Myocyte (in vitro differentiated cells): ENCODE results near the gene ZNF365. TPM values are rescaled to one million over a fixed set of nuclear protein-coding genes. Genes with fewer than 3 reads are reported as not detected.
A peak's percentile ranks its signal among the peaks of the same experiment; 100 is the strongest.
"Not testable (repeated sequence)": the region's sequence is repeated elsewhere in the genome, so short reads cannot be mapped to it uniquely, and the experiment has no call there.

Source experiments
- DNase-seq: peaks from one replicate; pipeline ENCODE4 v3.0.0-alpha.2; 2012; ENCODE audit warnings: low read depth
- total RNA-seq: library from RNA; depleted of rRNA; stranded (reverse); fragments of >200 nt; gene quantifications from 2 replicates; pipeline ENCODE4 v1.2.3, GENCODE V29; 2014

The ZNF365 gene
- total RNA-seq, 1 donor from 2014 or later = 1.4 TPM

DNA sequence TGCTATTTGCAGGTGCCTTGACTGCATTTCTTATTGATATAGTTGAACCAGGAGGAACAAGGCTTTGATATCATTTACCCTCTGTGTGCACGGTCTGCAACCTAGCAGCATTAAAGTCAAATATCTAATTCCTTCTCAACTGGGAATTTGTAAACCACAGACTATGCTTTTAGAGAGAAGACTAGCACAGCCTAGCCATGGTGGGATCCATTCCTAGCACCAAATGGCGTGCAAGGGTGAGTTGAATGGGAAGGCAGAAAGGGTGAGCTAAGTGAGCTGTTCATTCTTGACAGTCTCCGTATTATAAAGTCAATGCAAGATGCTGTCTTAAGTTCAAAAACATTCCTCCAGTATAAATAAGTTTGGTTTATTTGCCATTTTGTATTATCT, 2.9 kb downstream of the ZNF365 start:
- DNase-seq = no peak

DNA sequence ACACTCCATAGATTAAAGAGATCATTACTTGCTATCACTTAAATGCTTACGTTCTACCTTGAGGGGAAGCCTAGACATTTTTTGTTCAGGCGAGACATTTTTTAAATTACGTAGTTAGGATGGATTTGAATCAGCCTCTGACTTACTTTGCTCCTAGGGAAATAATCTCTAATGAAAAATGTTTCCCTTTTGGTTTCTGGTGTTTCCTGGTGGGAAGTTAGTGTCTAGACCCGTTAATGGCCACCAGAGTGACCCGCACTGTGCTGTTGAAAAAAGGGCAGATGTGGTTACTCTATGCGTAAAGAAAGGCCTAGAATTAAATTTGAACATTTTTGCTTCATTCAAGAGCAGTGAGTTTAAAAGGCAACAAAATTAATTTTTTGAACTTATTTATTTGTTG, 3.8 kb downstream of the ZNF365 start:
- DNase-seq = no peak

DNA sequence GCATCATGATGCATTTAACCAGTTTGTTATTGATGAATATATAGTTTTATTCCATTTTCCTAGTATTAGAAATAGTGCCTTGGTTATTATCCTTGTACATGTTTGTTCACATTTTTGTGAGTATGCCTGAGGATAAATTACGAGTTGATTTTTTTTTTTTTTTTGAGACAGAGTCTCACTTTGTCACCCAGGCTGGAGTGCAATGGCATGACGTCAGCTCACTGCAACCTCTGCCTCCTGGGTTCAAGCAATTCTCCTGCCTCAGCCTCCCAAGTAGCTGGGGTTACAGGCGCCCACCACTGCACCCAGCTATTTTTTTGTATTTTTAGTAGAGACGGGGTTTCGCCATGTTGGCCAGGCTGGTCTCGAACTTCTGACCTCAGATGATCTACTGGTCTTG, 4.7 kb downstream of the ZNF365 start:
- not testable (repeated sequence) for DNase-seq

DNA sequence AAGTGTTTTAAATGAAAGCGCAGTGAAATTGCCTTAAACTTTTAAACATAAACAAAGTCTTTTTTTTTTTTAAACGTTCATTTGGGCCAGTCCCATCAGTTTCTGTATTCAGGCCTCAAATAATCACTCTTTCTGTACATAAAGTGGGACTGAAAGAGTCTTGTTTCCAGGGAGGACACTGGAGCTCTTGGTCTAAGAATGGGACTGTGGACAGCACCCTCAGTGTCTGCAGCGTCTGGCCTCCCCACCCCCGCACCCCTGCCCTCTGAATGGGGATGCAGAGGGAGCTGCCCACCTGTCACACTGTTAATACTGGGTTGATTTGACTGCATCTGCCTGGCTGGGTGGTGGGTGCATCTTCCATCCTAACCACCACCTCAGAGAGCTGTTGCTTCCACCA, 5.2 kb downstream of the ZNF365 start:
- no peak for DNase-seq

DNA sequence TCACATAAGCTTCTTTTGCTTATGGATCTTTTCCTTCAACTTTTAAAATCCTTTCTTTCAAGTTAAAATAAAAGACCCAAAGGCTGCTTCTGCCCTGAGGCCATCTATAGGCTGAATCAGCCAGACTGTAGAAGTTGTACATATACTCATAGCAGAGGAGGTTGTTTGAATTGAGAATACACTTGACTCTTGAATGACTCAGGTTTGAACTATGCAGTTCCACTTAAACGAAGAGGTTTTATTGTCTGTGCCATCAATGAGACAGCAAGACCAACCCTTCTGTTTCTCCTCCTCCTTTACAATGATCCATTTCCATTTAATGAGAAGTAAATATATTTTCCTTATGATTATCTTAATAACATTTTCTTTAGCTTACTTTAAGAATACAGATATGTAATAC, 5.8 kb downstream of the ZNF365 start:
- DNase-seq = no peak

DNA sequence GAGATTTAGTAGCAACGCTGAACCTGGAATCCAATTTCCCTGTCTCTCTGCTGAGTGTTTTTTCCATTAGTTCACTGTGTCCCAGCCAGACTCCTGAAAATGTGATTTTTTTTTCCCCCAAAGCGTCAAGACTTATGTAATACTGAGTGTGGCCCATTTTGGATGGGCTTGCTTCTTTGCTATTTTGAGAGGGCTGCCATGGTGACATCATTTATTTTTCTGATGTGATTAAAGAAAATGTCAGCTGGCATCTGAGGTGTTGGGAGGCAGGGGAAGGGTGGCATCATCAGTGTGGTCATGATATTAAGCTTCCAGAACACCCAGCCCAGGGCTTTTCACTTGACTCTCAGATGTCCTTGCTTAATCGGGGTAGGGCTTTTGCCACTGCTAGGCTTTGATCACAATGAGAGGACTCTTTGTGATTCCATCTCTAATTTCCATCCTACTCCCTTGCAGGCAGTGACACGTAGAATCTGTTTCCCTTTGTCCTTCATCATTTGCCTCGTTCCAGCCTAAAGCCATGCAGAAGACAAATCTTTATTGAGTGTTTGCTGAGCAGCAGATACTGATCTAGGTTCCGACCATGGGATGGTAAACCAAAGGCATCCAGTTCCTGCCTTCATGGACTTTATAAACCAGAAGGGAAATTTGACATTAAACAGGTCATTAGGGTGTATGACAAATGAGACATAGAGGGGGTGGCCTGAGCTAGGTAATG, 7.4 kb downstream of the ZNF365 start:
- peak; percentile 38 for DNase-seq

DNA sequence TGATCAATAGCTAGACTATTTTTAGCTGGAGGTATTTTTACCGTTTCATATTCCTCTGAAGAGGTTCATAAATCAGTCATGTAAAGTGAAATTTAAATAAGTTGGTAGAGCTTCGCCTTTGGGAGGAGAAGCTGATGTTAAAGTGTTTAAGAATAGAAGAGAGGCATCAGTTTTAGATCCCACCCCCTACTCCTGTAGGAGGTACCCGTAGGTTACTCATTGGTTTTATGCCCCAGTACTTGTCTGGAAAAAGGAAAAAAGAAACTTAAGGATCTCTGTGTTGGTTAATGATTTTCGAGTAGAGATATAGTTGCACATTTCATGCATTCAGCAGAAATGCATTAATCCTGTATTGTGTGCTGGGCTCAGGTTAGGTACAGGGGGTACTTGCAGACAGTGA, 8.7 kb downstream of the ZNF365 start:
- DNase-seq = no peak

DNA sequence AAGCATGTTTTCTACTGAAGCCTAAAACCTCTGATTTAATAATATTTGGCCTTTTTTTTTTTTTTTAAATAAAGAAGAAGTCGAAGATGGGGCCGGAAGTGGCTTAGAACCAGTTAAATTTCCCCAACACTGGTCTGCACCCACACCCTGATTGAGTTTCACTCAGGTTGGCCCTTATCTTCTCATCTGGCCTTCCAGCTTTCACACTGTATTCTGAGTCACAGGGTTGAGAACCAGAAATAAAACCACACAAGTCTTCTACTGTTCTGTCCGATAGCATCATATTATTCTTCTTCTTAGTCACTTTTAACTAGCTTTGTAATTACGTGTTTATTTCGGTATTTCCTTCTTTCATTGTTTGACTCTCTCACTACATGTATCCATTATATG, 9.9 kb downstream of the ZNF365 start:
- DNase-seq = peak; percentile 76

DNA sequence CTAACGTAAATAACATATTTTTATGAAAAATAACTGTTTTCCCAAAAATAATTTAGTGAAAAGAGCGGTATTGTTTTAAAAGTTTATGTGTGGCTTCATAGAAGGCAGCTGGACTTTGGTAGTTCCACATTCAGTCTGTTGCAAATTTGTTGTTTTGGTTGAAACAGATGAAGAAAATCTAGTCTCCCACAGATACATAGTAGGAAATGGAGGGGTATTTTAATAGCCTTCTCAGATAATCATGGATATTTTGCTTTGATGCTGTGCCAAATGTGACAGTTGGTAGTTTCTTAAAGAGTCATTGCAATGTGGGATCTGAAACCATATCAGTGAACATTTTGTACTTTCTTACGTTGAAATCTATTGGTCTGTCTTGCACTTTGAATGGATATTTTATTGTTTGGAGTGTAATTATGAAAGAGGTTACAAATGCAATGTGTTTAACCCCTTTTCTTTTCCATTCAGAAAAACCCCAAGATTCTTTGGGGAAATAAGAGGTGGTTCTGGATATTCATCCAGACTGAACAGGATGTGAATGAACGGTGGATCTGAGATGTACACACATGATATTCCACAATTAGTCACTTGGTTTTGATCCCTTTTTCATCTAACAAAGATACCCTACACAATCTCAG, 10.4 kb downstream of the ZNF365 start:
- peak; percentile 48 for DNase-seq

DNA sequence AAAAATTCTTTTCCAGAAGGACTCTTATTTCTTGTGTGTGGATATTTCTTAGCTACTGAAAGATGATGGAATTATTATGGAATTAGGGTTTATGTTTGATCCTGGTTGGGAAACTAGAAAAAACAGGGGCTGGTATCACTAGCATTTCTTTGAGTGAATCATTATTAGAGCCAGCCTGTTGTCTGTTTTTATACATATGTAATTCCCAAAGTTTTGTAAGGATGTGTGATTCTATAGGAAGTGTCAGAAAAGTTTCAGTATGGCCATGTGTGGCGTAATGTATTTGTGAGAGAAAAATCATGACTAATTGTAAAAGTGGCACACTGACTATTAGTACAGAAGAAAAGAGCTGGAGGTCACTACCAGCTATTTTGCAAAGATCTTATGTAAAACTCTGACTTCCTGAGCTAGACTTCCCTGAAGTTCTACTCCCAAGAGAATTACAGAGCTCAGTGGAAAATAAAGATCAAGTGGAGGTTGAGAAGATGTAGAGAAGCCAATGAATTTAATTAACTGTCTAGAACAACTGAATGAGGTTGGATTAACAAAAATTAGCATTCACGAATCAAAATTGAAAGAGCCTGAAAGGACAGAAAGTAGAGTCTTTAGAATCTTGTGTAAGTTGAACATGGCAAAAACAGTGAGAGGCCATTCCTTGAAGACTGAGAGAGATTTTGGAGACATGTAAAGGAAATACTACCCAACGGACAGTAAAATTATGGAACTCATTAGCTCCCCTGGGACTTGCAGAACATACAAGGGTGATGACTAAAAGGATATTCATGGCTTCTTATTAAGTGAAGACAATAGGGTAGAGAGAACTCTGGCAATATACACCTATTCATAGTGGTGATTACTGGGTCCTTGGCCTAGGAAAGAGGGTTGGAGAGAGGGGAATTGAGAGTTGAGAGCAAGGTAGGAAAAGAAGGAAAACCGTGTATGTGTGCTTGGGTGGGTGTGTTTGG, 12.5 kb downstream of the ZNF365 start:
- DNase-seq = no peak

DNA sequence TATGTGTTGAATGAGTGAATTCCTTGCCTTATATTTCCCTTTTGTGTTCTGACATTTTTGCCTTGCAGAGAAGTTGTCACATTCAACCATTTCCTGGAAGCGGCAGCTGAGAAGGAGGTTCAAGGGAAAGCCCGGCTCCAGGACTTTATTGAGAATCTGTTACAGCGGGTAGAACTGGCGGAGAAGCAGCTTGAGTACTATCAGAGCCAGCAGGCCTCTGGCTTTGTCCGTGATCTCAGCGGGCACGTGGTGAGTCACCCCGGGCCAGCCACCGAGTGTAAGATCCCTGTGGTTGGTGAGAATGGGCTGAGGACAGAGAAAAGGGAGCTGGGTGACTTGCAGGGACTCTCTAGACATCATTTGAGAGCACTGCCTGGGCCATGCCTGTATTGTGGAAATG, 14.2 kb downstream of the ZNF365 start:
- no peak for DNase-seq

DNA sequence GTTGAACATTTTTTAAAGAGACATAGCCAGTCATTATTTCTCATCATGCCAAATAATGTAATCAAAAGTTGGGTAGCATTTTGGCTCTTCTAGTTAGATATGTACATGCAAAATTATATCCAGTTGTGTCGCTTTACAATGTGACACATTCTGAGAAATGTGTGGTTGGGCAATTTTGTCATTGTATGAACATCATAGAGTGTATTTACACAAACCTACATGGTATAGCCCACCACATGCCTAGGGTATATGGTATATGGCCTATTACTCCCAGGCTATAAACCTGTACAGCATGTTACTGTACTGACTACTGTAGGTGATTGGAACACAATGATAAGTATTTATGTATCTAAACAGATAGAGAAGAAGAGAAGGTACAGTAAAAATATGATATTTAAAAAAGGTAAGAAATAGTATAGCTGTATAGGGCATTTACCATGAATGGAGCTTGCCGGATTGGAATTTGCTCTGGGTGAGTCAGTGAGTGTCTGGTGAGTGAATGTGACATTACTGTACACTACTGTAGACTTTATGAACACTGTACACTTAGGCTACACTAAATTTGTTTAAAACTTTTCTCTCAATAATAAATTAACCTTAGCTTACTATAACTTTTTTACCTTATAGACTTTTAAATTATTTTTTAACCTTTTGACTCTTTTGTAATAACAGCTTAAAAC, 16.5 kb downstream of the ZNF365 start:
- DNase-seq = no peak

DNA sequence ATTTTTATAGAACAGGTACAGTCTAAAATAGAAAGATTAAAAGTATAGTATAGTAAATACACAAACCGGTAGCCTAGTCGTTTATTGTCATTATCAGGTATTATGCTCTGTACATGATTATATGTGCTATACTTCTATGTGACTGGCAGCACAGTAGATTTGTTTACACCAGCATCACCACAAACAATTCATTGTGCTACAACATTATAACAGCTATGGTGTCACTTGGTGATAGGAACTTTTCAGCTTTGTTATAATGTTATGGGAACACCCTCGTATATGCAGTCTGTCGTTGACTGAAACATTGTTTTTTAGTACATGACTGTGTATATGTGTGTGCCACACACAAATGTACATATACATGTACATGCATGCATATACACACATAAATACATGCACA, 19.1 kb downstream of the ZNF365 start:
- DNase-seq = no peak

DNA sequence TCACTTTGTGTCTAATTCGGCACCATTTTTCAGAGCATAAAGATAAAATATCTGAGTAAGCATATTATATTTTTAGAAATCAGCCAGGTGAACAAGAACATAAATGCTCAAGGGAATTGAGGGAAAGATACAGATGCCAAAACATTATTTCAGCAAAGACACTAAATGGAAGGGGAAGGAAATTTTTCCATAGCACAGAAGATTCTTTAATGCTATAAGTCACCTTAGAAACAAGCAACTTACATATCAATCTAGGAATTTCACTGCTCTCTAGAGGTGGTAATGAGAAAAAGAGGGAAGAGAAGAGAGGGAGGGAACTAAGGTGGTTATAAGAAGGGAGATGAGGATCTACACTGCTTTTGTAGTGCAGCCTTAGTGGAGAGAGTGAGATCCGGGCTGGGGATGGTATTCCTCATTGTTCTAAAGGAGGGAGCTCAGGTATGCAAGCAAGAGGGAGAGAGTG, 20.4 kb downstream of the ZNF365 start:
- DNase-seq = no peak

DNA sequence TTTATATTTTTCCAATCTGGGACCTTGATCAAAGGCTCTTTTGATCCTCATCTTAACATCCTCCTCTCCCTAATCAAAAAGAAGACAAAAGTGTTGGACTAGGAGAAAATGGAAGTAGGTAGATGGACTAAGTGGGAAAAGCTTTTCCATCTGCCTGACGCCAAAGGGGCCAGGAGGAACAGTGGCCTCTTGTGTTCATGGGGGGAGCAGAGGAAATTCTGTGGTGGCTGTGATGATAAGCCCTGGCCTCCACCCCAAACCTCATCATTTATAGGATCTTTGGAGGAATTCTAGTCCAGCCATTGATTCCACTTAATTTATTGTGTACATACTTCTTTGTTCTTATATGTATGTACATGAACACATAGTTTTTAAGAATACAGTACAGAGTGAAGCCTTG, 21.7 kb downstream of the ZNF365 start:
- DNase-seq = no peak

DNA sequence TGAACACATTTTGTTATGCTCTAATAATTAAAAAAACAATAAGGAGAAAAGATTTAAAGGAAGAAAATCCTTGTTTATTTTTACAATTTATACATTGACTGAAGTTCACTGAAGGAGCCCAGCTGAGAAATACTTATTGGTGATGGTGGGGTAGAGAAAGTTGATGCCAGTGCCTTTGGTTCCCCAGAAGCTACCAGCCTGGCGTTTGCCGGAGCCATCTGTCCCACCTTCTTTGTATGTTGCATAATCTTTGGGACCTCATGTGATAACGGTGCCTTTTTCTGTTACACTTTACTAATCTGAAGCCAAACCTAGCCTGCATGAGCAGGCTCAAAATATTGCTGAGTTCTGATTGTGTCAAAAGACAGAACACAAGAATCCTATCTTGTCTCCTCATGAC, 22.7 kb downstream of the ZNF365 start:
- no peak for DNase-seq

DNA sequence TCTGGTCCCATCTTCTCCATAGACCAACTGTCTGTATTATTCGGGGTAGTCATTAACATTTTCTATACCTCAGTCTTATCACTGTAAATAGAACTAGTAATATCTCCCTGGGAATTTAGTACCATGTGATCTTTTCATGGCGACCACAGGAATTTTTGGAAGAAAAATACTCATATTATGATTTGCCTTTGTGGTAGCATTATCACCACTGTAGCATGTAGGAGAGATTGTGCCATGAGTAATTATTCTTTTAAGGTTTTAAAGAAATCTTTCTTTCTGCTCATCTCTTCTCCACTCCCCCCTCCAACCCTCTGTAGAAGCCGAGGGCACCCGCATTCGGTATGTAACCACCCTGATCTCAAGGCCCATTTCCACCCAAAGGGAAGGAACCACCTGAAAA, 25.0 kb downstream of the ZNF365 start:
- no peak for DNase-seq

DNA sequence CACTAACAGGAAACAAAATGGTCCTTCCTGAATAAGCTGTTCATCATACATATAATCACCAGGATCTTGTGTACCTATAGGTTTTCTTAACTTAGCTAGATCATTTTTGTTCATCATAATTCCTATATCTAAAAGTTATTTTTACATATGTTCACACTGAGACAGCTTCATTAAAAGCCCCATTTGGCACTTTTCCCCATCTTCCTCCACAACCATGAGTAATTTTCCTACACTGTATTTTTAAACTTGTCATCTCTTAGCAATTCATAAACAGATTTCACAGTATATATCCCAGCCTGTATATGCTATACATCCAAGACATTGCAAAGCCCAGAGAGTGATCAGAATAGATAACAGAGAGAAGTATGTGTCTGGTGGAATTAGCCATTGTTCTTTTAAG, 28.3 kb downstream of the ZNF365 start:
- DNase-seq = no peak

DNA sequence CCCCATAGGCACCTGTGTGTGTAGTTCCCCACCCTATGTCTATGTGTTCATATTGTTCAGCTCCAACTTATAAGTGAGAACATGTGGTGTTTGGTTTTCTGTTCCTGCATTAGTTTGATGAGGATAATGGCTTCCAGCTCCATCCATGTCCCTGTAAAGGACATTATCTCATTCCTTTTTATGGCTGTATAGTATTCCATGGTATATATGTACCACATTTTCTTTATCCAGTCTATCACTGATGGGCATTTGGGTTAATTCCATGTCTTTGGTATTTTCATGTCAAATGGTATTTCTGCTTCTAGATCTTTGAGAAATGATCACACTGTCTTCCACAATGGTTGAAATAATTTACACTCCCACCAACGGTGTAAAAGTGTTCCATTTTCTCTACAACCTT, 36.4 kb downstream of the ZNF365 start:
- not testable (repeated sequence) for DNase-seq

DNA sequence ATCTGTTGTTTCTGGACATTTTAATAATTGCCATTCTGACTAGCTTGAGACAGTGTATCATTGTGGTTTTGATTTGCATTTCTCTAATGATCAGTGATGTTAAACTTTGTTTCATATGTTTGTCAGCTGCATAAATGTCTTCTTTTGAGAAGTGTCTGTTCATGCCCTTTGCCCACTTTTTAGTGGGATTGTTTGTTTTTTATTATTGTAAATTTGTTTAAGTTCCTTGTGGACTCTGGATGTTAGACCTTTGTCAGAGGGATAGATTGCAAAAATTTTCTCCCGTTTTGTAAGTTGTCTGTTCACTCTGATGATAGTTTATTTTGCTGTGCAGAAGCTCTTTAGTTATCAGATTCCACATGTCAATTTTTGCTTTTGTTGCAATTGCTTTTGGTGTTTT, 36.8 kb downstream of the ZNF365 start:
- DNase-seq = not testable (repeated sequence)

DNA sequence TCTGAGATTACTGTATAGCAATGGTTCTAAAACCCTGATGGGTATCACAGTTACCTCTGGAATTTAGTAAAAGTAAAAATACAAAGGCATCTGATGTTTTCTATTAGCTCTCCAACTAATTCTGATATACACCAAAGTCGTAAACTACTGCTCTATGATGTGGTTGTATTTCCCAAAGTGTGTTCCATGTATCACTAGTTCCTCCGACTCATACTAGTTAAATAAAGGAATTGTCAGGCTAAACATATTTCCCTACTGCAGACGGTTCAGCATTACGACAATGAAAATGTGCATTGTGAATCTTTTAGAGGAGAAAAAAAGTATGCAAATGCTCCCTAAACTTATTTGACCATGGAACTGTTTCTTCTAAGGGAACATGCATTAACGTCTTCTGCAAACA, 38.9 kb downstream of the ZNF365 start:
- no peak for DNase-seq
